ENCODE measurements around the gene TTBK2.
A peak's percentile ranks its signal among the peaks of the same experiment; 100 is the strongest.

Gene TTBK2

DNA sequence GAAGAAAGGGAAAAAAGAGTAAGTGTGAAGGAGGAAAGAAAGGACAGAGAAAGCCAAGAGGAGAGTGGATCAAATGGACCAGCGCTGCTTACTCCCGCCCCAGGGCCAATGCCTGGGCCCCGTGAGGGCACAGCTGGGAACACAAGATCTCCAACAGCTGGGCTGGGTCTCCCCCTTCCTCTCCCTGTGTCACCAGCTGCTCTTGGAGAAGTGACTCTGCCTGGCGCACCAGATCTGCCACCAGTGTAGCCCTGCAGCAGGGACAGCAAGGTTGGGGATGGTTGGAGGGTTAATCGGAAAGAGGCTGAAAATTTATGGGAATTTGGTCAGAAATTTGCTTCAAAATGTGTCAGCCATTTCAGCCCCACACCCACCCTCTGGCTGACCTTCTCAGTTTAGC, 192.0 kb downstream of the TTBK2 start:
- no peak for DNase-seq (ENCODE audit: low read depth in 2 of 2)

DNA sequence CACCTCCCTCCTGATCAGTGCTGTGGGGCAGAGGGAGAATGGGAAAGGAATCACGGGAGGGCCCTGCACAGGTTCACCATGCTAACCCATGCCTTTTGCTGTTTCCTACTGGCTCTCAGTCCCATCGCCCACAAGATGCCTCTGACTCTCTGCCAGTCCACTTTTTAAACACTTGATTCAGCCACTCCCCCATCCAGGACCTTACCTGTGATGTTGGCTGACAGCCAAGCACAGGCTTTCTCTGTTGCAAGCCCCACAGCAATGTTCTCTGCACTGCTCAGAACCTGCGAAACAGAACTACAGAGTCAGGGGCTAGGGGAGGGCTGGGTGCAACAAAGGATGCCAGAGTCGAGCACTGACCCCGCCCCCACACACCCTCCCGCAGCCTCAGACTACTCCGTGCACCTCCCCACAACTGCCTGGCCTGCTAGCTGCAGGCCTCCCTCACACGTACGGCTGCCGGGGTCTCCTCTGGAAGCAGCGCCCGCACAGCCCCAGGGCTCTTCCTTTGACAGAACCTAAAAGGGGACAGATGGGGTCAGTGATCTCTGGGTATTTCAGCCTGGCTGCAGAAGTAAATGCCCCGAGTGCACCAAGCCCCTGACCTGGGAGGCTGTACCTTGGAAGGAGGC, 192.7 kb downstream of the TTBK2 start:
- DNase-seq (ENCODE audit: low read depth in 2 of 2), result no peak

DNA sequence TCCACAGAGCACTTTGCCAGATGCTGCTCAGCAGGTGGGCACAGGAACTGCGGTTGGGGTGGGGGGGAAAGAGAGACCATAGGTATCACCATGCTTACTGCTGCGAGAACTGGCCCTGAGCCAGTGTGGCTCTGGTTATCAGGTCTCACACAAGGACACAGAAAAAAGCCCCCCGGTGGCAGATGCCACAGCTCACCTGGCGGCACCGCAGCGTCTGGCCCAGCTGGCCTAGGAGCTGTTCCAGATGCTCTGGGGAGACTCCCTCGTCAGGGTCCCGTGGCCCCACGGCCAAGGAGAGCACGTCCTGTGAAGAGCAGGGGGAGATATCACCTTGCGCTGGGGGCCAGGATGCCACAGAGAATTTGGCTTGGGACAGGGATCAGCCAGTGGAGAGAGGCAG, 194.5 kb downstream of the TTBK2 start:
- no peak for DNase-seq (ENCODE audit: low read depth in 2 of 2)

DNA sequence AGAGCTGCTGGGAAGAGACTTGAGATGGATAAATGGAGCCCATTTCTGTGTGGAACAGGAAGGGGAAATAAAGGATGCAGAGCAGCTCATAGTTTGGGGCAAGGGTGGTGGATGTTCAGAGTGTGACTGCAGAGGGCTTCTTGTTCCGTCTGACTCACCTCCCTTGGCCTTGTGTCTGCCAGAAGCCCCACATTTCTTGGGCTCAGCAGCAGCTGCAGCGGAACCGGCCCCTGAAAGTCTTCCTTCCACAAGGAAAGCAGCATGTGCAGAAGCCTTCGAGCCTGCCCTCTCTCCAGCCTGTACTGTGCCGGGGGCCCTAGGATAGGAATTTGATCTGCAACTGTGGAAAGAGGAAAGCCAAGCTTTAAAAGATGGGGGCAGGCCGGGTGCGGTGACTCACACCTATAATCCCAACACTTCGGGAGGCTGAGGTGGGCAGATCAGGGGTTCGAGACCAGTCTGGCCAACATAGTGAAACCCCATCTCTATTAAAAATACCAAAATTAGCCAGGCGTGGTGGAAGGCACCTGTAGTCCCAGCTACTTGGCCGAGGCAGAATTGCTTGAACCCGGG, 195.2 kb downstream of the TTBK2 start:
- no peak for DNase-seq (ENCODE audit: low read depth in 2 of 2)

DNA sequence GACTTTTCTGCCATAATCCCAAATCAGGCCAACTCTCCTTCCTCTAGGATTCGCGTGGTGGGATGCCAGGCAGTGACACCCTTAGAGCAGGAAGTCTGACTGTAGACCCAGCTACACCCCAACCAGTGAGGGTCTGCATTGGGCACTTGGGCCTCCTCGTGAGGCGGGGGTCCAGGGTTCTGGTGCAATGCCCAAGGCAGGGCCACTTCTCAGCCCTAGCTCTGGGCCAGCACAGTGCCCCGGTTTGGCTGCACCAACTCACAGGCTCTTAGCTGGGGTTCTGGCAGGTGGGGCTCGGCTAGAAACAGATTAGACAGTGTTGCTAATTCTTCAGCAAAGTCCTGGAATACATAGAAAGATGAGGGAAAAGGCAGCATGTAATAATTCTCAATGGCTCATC, 196.3 kb downstream of the TTBK2 start:
- no peak for DNase-seq (ENCODE audit: low read depth in 2 of 2)

DNA sequence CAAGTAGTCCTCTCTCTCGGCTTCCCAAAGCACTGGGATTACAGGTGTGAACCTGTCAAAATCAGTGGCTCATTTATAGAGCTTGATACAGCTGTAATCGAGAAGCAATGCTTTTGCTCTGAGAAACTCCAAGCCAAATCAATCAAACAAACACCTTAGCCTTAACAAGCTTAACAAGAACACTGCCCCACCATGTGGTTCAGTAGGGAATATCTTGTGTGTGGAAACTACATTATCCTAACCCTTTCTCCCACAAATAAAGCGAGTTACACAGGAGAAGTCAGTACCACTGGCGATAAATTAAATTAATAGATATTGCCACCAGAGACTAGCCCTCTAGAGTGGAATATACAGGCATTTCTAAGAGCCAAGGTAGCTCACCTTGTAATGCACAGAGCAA, 197.5 kb downstream of the TTBK2 start:
- no peak for DNase-seq (ENCODE audit: low read depth in 2 of 2)

DNA sequence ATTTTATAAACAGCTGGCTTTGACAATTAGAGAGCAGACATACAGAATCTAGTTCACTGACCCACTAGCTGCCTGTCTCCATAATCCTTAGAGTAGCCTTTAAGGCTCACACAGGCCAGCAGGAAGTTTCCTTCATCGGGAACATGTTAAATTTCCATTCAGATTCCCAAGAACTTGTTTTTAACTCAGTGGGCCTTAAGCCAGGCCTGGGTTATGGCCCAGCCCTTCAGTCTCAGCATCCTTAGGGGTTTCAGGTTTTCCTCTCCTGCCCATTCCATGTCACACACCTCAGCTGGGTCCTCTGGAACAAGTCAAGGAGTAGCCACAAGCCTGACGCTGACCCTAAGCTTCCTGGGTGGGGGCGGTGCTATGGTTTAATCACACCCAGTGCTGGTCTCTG, 198.7 kb downstream of the TTBK2 start:
- DNase-seq (ENCODE audit: low read depth in 2 of 2), result no peak

DNA sequence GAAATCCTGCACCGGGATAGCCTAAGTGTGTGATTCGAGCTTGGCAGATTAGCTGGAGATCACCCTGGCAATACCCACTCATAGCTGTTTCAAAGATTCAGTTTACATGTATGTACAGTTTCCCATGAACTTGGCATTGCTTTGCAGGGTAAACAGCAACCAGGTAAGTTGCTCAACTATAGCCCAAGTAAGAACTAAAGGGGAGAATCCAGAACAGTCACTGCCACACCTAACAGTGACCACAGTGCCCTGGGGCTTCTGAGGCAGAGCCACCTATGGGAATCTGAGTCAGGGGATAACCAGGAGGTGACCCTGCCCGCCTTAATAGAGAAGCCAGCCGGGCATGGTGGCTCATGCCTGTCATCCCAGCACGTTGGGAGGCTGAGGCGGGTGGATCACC, 199.6 kb downstream of the TTBK2 start:
- no peak for DNase-seq (ENCODE audit: low read depth in 2 of 2)

DNA sequence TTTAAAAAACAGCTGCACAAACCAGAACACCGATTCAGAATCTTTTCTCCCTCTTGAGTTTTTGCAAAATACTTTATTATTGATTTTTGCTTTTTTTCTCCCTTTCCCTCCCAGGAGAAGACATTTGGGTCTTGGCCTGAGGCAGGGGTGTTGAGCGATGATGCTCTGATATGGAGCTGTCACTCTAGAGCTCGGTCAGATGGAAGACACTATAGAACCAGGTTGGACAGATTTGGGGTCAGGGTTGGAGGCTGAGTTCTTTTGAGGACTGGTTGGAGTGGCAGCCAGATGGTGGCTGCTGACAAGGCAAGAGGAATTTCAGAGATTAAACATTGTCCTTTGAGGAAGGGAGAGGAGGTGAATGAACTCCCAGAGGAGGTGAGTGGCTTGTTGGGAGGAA, 200.5 kb downstream of the TTBK2 start:
- DNase-seq (ENCODE audit: low read depth in 2 of 2), result no peak

DNA sequence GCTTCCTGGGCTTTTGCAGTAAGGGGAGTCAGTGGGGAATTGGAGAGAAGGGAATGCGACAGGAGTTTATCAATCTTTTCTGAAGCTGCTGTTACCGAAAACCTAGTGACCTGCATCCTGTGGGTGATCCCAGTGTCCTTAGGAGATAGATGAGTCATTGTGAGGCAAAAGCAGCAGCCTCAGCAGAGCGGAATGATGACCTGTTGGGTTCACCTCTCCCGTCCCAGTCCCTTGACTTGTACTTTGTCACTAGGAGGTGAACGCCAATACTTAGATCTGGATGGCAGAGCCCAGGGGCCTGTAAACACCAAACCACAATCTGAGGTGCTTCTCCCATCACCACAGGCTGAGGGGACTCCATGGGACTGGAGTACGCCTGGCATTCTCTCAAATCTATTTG, 201.5 kb downstream of the TTBK2 start:
- no peak for DNase-seq (ENCODE audit: low read depth in 2 of 2)

DNA sequence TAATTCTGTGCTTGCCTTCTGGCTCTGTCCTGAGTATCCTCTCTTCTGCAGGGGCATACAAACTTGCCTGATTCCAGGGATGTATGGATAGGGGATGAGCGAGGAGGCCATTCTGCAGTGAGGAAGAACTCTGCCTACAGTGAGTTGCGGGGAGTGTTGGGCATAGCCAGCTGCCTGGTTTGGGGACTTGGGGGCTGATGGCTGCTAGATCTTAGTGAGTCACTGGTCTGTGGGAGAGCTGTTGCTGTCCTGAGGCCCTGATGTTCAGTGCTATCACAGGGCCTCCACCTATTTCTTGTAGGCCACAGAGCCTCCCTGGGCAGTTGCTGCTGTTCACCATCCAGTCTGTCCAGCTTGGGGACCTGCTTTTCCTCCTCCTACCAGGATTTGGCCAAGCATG, 204.0 kb downstream of the TTBK2 start:
- no peak for DNase-seq (ENCODE audit: low read depth in 2 of 2)

DNA sequence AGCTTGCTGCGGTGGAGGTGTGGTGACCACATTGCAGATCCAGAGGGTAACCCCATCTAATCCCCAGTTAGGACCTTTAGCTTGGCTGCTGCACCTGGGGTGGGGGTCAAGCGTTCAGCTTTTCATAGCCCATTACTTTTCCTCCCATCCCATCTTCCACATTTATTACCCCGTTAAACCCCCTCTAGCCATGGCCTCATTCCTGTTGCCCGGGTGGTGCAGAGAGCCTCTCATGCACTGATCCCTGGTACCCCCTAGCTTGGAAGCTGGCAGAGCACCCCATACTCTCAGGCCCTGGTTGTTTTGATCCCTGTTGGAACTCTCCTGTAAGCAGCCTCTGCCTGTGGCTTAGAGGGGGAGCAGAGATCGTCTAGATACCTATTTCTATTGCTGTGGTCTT, 204.5 kb downstream of the TTBK2 start:
- no peak for DNase-seq (ENCODE audit: low read depth in 2 of 2)

DNA sequence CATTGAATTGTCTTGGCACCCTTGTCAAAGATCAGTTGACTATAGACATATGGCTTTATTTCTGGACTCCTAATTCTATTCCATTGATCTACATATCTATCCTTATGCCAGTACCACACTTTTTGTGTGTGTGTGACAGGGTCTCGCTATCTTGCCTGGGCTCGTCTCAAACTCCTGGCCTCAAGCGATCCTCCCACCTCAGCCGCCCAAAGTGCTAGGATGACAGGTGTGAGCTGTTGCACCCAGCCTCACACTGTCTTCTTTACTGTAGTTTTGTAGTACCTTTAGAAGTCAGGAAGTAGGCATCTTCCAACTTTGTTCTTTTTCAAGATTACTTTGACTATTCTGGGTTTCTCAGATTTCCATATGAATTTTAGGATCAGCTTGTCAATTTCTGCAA, 208.0 kb downstream of the TTBK2 start:
- no peak for DNase-seq (ENCODE audit: low read depth in 2 of 2)

DNA sequence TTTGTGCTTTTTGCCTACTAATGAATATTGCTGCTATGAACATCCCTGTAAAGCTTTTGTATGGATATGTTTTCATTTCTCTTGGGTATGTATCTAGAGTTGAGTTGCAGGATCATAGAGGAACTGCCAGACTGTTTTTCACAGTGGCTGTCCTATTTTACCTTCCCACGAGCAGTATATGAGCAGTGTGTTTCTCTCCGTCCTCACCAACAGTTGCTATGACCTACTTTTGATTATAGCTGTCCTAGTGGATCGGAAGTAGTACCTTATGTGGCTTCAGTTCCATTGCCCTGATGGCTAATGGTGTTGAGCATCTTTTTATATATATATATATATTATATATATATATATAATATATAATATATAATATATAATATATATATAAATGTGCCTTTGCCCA, 208.8 kb downstream of the TTBK2 start:
- no peak for DNase-seq (ENCODE audit: low read depth in 2 of 2)

DNA sequence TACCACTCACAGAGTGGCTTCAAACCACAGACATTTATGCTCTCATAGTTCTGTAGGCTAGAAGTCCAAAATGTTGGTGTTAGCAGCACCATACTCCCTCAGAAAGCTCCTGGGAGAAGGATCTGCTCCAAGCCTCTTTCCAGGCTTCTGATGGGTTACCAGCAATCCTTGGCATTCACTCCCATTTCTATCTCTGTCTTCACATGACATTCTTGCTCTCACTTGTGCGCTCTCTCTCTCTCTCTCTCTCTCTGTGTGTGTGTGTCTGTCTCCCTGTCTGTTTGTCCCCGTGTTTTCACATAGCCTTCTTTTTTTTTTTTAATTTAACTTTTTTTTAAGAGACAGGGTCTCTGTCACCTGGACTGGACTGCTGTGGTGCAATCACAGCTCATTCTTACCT, 209.9 kb downstream of the TTBK2 start:
- DNase-seq (ENCODE audit: low read depth in 2 of 2), result no peak

DNA sequence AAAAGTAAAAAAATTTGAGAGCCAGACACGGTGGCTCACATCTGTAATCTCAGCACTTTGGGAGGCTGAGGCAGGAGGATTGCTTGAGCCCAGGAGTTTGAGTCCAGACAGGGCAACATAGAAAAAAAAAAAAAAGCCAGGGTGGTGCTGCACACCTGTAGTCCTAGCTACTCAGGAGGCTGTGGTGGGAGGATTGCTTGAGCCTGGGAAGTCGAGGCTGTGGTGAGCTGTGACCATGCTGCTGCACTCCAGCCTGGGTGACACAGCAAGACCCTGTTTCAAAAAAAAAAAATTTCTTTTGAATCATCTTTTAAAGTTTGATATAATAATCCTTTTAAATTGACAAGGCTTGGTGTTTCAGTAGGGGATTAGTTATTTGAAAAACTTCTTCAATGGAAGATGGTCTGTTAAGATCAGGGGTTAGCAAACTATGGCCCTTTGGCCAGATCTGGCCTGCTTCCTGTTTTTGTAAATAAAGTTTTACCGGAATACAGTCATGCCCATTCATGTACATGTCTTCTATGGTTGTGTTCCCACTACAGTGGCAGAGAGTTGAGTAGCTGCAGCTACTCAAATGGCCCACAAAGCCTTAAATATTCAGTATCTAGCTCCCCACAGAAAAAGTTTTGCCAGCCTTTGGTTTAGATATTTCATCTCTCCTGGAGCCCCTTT, 212.6 kb downstream of the TTBK2 start:
- no peak for DNase-seq (ENCODE audit: low read depth in 2 of 2)

DNA sequence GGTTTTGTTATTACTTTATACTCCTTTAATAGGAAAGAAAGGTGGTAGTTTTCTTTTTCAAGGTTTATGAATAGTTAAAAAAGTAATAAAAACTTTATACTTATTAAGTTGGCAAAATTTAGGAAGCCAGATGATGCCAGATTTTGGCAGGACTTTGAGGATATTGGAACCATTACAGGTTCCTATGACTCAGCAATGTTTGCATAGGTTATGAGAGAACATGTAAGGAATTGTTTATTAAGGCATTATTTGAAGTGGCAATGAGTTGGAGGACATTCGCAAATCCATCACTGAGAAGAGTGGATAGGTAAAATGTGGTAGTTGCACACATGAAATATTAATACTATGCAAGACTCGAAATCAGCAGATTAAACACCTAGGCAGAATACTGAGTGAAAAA, 213.5 kb downstream of the TTBK2 start:
- no peak for DNase-seq (ENCODE audit: low read depth in 2 of 2)

DNA sequence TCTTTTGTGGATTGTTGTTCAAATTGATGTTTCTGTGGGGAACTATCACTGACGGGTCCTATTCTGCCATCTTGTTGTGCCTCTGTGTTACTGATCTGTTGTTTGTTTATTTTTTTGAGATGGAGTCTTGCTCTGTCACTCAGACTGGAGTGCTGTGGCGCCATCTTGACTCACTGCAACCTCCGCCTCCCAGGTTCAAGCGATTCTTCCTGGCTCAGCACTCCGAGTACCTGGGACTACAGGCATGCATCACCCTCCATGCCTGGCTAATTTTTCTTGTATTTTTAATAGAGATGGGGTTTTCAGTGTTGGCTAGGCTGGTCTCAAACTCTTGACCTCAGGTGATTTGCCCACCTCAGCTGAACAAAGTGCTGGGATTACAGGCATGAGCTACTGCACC, 215.2 kb downstream of the TTBK2 start:
- no peak for DNase-seq (ENCODE audit: low read depth in 2 of 2)

DNA sequence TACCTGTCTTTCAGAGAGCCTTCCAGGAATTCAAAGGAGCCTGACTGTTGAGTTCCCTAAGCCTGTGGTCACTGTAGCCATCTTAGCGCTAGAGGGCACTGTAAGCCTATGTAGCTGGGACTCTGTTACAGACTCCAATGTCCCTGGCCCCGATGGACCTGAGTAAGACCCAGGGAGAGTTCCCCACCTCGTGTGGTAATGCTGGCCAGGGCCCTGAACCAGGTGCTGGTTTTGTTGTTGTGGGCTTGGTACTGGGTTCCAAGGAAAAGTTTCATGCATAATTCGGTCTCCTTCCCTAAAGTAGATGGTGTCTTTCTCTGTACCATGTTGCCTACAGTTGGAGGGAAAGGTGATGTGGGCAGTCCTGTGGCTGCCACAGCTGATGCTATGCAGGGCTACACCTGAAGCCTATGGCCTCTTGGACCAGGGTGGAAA, 216.1 kb downstream of the TTBK2 start:
- peak; percentile 4 to 24 for DNase-seq (ENCODE audit: low read depth in 2 of 2)

DNA sequence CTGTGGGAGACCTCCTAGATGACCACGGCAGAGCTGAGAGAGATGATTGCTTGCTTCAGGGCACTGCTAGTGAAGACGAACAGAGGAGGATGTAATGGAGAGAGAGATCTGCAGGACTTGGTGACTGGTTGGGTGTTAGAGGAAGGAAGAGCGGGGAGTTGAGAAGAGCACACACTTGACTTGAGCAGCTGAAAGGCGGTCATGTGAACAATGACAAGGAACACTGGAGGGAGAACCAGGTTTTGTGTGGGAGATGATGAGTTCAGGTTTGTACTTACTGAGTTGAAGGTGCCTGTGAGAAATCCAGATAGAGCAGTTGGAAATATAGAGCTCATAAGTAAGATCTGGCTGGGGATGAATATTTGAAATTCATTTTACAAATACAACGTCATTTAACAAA, 224.0 kb downstream of the TTBK2 start:
- no peak for DNase-seq (ENCODE audit: low read depth in 2 of 2)

DNA sequence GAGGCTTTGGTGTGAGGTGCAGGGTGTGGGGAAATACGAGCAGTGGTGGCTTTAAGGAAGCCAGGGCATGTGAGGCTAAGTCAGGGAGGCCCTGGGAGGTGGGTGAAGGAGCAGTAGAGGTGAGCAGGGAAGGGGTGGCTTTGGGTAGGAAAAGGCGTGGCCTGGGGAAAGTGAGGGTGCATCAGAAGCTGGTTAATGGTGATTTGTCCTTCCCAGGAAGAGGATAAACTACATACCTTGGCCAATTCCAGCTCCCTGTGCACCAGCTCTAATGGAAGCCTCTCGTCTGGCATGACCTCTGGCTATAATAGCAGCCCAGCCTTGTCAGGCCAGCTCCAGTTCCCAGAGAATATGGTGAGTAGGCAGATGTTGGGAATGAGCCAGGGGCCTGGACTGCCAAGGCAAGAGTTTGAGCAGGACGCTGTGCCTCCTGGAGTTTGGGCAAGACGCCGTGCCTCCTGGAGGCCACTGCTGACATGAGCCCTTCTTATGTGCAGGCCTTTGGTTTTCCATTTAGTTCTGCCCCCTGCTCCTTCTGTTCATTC, 225.0 kb downstream of the TTBK2 start:
- DNase-seq (ENCODE audit: low read depth in 2 of 2), result no peak

DNA sequence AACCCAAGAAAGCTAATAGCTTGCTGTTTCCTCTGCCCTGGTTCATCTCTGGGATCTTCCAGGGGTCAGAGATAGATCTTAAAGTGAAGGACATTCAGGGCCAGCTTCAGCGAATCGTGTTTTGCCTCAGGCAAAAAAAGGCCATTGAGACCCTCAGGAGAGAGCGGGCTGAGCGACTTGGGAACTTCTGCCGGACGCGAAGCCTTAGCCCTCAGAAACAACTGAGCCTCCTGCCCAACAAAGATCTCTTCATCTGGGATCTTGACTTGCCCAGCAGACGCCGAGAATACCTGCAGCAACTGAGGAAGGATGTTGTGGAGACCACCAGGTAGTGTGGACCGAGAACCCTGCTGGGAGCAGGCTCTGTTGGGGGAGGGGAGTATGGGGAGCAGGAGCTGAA, 226.2 kb downstream of the TTBK2 start:
- no peak for DNase-seq (ENCODE audit: low read depth in 2 of 2)

DNA sequence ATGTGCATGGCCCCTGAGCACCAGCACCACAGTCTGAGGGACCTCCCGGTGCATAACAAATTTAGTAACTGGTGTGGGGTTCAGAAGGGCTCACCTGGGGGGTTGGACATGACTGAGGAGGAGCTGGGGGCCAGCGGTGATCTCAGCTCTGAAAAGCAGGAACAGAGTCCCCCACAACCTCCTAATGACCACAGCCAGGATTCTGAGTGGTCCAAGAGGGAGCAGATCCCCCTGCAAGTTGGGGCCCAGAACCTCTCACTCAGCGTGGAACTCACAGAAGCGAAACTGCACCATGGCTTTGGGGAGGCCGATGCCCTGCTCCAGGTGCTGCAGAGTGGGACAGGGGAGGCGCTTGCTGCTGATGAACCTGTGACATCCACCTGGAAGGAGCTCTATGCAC, 226.6 kb downstream of the TTBK2 start:
- DNase-seq (ENCODE audit: low read depth in 2 of 2), result no peak
